Measurements from ENCODE around the gene ADM.
A peak's percentile ranks its signal among the peaks of the same experiment; 100 is the strongest.

Gene ADM

DNA sequence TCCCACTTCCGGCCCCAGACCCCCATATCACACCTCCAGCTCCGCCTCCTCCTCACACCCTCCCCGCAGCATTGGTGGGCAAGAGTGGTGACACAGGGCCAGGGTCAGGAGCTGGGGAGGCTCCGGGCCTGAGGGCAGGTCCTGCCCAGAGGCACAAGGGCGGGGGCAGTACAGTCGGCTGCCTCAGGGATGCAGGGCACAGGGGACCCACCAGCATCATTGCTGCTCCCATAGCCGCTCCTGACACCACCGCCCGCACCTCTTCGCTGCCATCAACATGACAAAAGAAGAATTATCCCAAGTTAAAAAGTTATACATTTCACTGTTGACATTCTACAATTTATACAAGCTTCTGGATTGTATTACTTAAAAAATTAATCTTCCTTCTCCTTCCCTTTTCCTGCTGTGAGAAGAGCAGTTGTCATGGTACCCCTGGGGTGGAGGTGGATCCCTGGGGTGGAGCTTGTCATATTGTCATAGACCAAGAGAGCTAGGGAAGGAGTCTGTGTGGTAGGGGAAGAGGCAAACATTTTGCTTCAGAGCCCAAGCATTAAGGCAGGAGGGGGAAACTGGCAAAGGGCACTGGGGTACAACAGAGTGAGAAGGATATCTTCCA, 15.0 kb upstream of the ADM start:
- DNase-seq (ENCODE audit: low spot score): no peak

DNA sequence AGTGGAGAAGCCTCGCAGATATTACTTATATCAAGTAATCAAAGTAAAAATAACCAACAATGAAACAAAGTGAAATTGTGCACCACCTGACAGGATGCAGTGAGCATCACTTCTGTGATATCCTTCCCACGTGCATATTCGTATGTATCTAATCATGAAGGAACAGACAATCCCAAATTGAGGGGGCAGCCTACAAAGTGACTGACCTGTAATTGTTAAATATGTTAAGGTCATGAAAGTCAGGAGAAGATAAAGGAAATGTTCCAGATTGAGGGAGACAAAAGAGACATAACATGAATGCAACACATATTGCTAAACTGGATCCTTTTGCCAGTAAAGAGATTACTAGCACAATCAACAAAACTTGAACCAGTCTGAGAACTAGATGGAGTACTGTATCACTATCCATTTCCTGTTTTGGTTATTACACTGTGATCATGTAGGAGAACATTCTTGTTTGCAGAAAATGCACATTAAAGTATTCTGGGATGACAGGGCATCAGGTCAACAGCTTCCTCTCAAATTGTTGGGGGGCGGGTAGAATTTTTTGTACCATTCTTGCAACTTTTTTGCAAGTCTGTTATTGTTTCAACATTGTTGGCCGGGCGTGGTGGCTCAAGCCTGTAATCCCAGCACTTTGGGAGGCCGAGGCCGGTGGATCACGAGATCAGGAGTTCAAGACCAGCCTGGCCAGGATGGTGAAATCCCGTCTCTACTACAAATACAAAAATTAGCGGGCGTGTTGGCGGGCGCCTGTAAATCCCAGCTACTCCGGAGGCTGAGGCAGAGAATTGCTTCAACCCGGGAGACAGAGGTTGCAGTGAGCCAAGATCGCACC, 12.9 kb upstream of the ADM start:
- no peak for DNase-seq (ENCODE audit: low spot score)

DNA sequence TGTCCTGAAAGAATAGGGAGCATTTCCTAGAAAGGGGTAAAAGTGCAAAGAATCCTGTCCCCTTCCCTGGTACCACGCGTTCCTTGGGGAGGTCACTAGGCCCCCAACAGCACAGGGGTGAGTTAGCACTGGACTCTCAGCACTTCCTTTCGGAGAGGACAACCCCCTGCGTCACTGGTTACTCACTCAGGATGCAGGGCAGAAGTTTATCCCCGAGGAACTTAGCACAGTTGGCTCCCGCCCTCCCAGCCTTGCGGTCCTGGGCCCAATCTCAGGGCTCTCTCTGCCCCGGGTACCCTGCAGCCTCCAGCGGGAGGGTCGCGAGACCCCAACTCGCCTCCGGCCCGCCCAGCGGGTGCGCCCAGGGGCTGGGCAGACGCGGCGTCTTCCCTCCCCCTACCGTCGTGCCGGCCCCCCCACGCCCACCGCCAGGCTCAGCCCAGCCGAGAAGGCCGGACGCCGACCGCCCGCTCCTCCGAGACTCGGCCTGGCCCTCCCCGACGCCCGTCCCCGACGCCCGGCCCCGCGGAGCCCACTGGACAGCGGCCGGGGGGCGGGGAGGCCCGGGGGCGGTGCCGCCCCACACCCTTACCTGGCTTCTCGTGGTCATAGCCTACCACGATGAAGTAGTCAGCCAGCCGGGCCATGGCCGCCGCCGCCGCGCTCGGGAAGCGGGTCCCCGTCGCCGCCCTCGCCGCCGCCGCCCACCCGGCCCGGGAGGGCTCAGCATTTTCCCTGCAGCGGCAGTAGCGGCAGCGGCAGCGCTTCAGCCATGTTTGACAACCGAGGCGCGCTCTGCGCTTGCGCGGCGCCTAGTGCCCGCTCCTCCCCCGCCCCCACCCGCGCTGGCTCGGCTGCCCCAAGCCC, 11.2 kb upstream of the ADM start, which contains the start of gene SBF2:
Gene SBF2 (minus strand): TSS at position 797 of the 867 bp plus-strand sequence. CDS start 150 bp downstream, at position 647.
- peak; percentile 86 for DNase-seq (ENCODE audit: low spot score)

DNA sequence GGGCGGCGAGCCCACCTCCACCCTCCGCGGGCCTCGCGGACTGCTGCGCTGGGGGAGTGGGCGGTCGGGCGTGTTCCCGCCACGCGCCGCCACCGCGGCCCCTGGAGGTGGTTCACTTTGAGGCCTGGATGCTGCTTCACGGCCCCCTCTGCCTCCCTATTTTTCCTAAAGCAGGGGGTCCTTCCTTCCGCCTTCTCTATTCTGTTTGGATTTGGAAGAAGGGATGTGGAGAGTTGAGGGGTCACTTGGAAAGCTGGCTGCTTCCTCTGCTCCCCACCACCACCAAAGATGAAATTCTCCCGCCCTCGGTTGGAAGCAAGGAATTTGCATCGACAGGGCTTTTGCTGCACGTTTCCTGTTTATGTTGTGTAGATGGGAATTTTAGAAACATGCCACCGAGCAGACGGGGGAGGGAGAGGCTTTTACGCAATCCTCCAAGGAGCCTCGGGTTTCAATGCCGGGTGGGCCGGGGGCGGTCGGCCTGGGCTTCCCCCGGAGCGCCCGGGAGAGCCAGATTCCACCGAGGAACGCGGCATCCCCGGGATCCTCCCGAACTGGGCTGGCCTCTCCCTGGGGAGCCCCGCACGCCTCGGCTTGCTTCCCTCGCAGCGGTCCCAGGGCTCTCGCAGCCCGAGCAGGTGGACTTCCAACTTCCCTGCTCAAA, 10.5 kb upstream of the ADM start:
- no peak for DNase-seq (ENCODE audit: low spot score)

DNA sequence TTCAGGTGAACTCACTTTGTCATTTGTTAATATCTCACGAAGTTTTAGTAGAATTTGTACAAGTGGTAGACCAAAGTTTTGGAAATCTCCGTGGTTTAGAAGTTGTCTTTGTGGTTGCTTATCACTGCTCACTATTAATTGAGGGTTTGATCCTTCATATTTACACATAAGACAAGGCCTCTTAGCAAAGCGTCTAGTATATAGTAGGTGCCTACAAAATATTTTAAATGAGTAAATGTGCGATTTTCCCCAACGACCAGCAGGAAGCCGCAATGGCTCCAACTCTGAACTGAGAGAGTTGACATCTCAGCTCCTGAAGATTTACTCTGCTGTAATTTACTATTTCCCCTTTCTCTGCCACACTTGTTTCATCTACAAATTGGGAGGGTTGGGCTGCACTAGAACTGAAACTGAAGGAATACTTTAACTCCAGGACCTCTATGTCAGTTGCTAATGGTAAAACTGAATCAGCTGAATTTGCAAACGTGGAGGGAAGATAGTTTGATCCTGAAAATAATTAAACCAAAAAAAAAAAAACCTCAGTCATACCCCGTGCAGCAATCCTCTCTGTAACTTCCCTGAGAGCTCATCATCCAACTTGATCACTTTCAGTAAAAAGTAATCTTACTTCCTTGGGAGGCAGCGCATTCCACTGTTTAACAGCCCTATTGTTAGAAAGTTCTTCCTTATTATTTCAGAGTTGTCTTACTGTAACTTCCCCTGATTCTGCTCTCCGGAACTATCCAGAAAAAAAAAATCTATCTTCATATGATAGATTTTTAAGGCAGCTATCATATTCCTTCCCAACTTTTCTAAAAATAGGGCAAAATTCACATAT, 9.6 kb upstream of the ADM start:
- no peak for DNase-seq (ENCODE audit: low spot score)

DNA sequence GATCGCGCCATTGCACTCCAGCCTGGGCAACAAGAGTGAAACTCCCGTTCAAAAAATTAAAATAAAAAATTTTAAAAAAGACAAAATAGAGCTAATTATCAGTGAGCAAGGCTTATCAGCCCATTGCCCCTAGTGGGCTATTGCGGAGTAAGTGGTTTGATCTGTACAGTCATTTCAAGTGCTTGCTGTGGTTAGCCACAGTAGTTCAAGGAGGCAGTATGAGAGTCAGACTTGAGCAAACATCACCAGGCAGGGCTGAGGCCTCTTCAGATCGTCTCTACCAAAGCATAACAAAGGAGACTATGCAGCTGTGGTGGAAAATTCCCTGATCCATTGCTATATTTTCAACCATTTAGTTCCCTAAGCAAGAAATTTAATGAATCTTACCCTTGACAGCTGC, 6.5 kb upstream of the ADM start:
- no peak for DNase-seq (ENCODE audit: low spot score)

DNA sequence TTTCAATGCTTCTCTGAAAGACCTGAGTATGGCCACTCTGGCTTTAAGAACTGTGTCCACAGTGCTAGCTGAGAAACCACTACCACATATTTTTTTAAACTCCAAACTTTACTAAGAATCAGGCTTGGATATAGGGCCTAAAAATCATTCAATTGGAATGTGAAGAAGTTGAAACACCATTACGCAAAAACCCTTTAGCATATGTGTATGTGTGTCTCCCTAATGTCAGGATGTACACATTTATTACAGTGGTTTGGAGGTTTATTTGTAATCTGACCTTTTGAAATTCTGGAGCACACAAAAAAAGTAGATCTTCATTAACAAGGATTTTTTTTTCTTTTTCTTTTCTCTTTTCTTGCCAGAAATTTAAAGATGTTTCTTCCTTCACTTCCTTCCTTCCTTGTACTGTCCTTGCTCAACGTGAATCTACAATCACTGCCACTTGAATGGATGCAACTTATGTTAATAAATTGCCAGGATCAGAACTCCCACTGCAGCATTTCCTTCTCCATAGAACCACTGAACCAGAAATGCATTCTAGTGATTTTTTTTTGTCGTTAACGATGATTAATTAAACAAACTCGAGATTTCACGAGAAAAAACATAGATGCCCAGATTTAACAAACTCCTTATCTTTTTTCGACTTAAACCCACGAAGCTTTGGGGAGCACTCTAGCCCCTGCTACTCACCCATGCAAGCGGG, 3.1 kb upstream of the ADM start:
- DNase-seq (ENCODE audit: low spot score): no peak

DNA sequence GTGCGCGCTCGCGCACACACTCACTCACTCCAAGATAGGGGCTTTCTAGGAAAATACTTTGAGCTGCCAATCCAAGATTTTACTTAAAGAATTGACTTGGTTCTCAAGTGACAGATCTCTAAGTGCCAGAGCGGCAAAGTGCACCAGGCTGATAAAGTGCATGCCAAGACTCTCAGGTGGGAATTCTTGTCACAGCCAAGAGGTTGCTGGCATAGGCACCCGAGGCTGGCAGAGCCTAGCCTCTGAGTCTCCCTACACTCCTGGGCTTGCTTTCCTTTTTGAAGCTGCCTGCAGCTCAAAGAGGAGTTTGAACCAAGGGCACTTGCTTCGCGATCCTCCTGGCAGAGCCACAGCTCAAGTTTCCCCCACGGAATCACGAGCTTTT, 2.5 kb upstream of the ADM start:
- no peak for DNase-seq (ENCODE audit: low spot score)

DNA sequence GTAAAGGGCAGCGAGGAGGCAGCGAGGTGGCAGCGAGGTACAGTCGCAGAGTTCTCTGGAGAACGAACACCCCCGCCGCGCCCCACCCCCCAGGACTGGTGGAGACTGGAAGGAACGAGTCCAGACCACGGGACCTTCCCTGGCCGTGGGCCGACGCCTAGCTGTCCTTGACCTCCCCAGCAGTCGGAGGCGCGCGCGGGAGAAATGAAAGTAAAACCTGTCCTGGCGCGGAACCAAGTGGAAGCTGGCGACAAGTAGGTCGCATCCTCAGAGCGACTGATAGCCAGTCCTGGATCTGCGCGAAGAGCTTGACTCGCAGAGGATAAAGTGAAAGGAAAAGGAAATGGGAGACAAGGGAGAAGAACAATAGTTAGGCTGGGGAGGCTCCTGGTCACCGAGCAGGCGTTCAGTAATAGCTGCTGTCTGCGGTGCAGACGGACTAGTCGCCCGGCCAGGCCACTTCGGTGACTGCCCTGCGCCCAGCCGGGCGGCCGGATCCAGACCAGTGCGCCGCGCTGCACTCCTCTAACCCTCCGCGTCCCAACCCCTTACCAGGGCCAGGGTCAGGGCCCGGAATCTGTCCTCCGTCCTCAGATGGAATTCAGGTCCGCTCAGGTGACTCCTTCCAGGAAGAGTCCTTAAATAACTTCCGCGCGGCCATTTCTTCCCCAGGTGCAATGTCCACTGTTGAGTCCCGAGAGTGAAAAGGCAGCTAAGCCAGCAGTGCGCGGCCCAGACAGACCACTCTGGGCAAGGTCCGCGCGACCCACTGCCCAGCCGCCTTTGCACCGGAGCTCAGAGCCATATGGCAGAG, 1.9 kb upstream of the ADM start:
- peak; percentile 74 for DNase-seq (ENCODE audit: low spot score)

DNA sequence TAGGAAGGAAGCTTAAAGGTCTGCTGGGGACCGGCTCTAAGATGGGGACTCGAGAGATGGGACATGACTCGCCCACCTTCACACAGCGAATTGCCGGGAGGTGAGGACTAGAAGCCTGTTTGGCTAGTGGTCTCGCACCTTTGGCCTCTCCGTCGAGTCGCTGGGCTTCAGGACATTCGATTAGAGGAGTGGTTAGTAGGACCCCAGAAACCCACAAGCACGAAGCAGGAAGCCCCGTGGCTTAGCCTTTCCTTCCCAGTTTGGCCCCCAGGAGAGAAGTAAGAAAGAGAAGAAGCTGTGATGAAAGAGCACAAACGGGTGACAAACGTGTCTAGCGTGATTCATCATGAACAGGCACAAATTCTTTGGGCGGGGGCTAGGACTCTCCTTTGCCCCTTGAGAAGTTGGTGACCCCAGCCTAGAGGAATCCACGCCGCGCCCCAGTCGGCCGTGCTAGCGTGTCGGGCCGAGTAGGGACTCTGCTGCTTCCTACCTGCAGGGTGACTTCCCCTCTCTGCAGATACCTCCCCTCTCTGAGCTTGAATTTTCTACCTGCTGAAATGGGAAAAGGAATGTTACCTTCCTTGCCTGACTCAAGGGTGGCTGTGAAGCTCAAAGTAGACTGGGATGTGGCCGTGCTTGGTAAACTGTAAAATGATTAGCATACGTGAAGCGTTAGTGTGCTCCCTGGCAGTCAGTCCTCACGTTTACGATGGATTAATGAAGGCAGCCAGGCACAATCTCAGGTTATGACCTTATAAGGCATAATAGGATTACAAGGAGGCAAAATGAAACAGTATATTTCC, 1.1 kb upstream of the ADM start:
- no peak for DNase-seq (ENCODE audit: low spot score)

DNA sequence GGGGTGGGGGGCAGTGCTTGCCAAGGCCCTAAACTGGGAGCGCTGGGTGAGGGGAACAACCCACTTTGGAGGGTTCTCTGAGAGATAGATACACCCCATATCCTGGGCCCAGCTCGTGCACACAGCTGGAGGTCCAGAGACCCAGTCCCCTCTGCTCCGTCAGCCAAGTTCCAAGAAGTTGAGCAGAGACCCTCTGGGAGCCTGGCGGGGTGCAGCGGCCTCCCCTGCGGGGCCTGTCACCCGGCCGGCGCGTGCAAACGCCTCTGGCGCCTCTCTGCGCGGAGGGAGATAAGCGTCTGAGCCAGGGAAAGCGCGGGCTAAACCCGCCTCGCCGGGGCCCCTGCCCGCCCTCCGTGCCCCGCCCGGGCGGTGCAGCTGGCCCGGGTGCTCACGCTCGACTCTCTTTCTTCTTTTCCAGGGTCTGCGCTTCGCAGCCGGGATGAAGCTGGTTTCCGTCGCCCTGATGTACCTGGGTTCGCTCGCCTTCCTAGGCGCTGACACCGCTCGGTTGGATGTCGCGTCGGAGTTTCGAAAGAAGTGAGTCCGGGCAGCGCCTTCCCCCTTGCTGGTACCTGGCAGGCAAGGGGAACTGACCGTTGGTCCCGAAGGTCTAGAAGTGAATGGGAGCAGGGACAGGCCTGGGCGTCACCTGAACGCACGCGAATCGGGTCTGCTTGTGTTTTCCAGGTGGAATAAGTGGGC, 540 bp downstream of the ADM start:
- no peak for DNase-seq (ENCODE audit: low spot score)

DNA sequence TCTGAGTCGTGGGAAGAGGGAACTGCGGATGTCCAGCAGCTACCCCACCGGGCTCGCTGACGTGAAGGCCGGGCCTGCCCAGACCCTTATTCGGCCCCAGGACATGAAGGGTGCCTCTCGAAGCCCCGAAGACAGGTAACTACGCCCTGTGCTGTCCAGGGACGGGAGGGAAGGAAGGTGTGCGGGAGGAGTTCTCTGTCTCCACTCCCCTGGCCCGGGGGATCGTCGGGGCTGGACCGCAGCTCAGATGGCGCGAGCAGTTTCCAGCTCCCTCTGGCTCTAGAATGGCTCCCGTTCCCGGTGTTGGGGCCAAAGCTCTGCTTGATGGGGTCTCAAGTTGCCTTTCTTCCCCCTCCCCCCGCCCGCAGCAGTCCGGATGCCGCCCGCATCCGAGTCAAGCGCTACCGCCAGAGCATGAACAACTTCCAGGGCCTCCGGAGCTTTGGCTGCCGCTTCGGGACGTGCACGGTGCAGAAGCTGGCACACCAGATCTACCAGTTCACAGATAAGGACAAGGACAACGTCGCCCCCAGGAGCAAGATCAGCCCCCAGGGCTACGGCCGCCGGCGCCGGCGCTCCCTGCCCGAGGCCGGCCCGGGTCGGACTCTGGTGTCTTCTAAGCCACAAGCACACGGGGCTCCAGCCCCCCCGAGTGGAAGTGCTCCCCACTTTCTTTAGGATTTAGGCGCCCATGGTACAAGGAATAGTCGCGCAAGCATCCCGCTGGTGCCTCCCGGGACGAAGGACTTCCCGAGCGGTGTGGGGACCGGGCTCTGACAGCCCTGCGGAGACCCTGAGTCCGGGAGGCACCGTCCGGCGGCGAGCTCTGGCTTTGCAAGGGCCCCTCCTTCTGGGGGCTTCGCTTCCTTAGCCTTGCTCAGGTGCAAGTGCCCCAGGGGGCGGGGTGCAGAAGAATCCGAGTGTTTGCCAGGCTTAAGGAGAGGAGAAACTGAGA, 1.4 kb downstream of the ADM start:
- DNase-seq (ENCODE audit: low spot score): no peak

DNA sequence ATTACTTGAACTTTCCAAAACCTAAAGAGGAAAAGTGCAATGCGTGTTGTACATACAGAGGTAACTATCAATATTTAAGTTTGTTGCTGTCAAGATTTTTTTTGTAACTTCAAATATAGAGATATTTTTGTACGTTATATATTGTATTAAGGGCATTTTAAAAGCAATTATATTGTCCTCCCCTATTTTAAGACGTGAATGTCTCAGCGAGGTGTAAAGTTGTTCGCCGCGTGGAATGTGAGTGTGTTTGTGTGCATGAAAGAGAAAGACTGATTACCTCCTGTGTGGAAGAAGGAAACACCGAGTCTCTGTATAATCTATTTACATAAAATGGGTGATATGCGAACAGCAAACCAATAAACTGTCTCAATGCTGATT, 2.1 kb downstream of the ADM start:
- DNase-seq (ENCODE audit: low spot score): no peak

DNA sequence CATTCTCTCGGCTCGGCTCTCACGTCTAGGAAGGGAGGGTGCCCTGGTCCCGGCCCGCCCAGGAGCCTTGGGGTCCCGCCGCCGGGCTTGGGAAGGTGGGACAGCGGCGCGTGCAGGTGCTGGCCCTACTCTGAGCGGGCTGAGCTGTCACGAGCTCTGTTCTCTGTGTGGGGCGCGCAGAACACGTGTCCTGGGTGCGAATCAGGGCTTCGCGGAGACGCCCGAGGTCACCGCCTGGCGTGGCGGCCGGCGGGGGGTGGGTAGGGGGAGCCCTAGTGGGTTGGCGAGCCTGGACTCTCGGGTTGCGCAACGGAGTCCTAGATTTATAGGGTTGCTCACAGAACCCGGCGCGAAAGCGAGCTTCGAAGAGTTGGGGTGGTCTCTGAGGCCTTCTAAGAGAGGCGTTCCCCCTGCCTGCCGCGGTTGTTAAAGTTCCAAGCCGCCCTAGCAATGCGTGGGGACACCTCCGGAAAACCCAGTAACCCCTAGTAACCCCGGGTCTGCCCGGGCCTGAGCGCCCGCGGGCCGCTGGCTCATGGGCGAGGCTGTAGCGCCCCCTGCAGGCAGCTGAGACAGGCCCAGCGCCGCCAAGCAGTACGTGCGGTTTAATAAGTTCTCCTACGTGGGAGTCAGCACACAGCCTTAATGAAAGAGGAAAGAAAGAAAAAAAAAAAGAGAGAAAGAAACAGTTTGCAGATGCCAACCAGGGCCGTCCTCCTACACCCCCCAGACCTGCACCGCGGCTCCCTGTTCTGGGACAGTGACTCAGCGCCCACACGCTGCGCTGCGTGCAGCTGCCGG, 2.7 kb downstream of the ADM start:
- peak; percentile 78 for DNase-seq (ENCODE audit: low spot score)

DNA sequence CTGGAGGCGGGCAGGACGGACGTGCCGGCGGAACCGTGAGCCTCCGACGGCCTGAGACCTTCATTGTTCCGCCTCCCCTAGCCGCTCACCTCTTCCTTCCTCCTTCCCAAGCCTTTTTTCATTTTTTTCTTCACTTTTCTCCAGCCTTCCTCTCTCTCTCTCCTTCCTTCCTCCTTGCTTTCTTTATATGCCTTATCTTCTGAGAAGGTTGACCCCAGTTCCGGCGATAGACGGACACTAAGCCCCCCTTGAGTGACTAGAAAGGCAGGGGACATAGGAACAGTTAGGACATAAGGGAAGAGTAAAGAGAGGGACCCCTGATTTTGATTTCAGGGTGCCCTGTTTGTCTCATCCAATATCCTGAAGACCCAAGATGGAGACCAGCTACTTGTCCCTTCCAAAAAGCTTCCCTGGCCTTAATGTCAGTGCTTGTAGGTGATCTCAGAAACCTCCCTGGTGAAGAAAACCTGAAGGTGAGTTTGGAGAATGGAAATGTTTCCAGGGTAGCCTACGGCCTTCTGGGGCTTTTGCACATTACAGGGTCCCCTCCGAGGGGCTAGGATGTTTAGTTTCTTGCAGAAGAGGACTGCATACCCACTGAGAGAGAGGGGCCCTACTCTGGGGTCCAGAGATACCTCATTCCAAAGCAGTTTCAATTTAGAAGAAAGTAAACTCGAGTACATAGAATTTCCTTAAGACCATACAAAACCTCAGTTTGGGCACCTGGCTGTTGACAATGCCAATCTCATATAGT, 3.5 kb downstream of the ADM start:
- no peak for DNase-seq (ENCODE audit: low spot score)
